Endodermal cell (in vitro differentiated cells): ENCODE results near the gene PSENEN. TPM values are rescaled to one million over a fixed set of nuclear protein-coding genes. Genes with fewer than 3 reads are reported as not detected.

ENCODE experiments used
- DNase-seq: peaks from one replicate; pipeline ENCODE4 v3.0.0-alpha.2; 2017
- H3K27ac ChIP-seq: 2 replicates; pipeline ENCODE4 v1.5.1; 2013; ENCODE audit warnings: mild to moderate bottlenecking, low read depth, low read length, moderate library complexity
- H3K27me3 ChIP-seq: 2 replicates; pipeline ENCODE4 v1.6.1; 2013; ENCODE audit warnings: mild to moderate bottlenecking, low read length, moderate library complexity; ENCODE audit not compliant: insufficient read depth, control insufficient read depth, poor library complexity, severe bottlenecking
- H3K36me3 ChIP-seq: 2 replicates; pipeline ENCODE4 v1.7.0; 2013; ENCODE audit warnings: mild to moderate bottlenecking, low read length, moderate library complexity; ENCODE audit not compliant: control insufficient read depth, insufficient read depth
- H3K4me1 ChIP-seq: one replicate; pipeline ENCODE4 v1.7.0; 2013; ENCODE audit warnings: low read length; ENCODE audit not compliant: control insufficient read depth, insufficient read depth
- H3K4me3 ChIP-seq: 2 replicates; pipeline ENCODE4 v1.5.1; 2013; ENCODE audit warnings: mild to moderate bottlenecking, low read length, moderate library complexity
- H3K9ac ChIP-seq: 2 replicates; pipeline ENCODE4 v1.6.1; 2013; ENCODE audit warnings: mild to moderate bottlenecking, low read length, moderate library complexity; ENCODE audit not compliant: poor library complexity, severe bottlenecking; ENCODE audit errors: extremely low read depth
- H3K9me3 ChIP-seq: 2 replicates; pipeline ENCODE4 v1.6.1; 2013; ENCODE audit warnings: mild to moderate bottlenecking, low read length, moderate library complexity; ENCODE audit not compliant: control insufficient read depth
- H3K27ac Mint-ChIP-seq: 2 replicates; pipeline ENCODE4 v1.8.0; 2020; ENCODE audit warnings: mixed read lengths
- H3K27me3 Mint-ChIP-seq: 2 replicates; pipeline ENCODE4 v1.8.0; 2021; ENCODE audit warnings: mild to moderate bottlenecking, mixed read lengths; ENCODE audit not compliant: insufficient read depth
- H3K36me3 Mint-ChIP-seq: 2 replicates; pipeline ENCODE4 v1.8.0; 2020; ENCODE audit warnings: low read depth, mixed read lengths
- H3K4me1 Mint-ChIP-seq: 2 replicates; pipeline ENCODE4 v1.8.0; 2020; ENCODE audit warnings: mixed read lengths
- H3K4me3 Mint-ChIP-seq: 2 replicates; pipeline ENCODE4 v1.8.0; 2020; ENCODE audit warnings: mild to moderate bottlenecking, moderate library complexity, mixed read lengths
- H3K9me3 Mint-ChIP-seq: 2 replicates; pipeline ENCODE4 v1.8.0; 2020; ENCODE audit warnings: mild to moderate bottlenecking, mixed read lengths
- CTCF ChIP-seq: fragments of 200-600 bp; sonication (generic); conservative IDR thresholded peaks from 2 replicates; pipeline ENCODE4 v1.5.0; 2021; ENCODE audit warnings: antibody characterized with exemption, mild to moderate bottlenecking
- WGBS, 2 experiments: methylation state at CpG; one replicate each; pipeline versions ENCODE4 v1.1.5 to v1.1.7; 2013; ENCODE audit warnings: missing lambda C conversion rate in 2 of 2, mixed read lengths in 1 of 2; ENCODE audit not compliant: insufficient coverage in 1 of 2, insufficient read length in 1 of 2; 5-methylcytosine and 5-hydroxymethylcytosine counted together
- total RNA-seq, 2 donors: library from RNA; stranded (reverse); fragmentation: NEBNext Ultra II Directional in 1 of 2; extraction: Animal tissue kit (Norgen Biotek cat#: 25700) in 1 of 2; gene quantifications; 2 replicates in 1 of 2; 3 replicates in 1 of 2; pipeline ENCODE4 v1.2.1, GENCODE V29; 2021

The PSENEN gene
- total RNA-seq, 2 donors from 2014 or later: 101 to 109 TPM

GRCh38 chr19:35713506-35713850, 32.0 kb upstream of the PSENEN start:
- Mint-ChIP-seq H3K27me3 (no peaks in the 10 kb centered on the region), H3K27ac (no peak overlapping the region), H3K4me1 (peaks cover 13% of the 10 kb centered on the region), H3K9me3 (no peaks in the 10 kb centered on the region), H3K36me3 (no peaks in the 10 kb centered on the region), H3K4me3 (no peak overlapping the region)
- DNase-seq: no peak
- H3K4me1 ChIP-seq: peaks cover 6% of the 10 kb centered on the region
- no peak overlapping the region for H3K27ac ChIP-seq
- no peak for TF ChIP-seq CTCF
- H3K9me3 ChIP-seq: no peaks in the 10 kb centered on the region
- H3K27me3 ChIP-seq: no peaks in the 10 kb centered on the region
- WGBS, 2 experiments: 87 to 100% methylated on average over 1 to 2 of the region's 2 CpGs
- H3K9ac ChIP-seq: no peak overlapping the region
- H3K4me3 ChIP-seq: no peak overlapping the region
- no peaks in the 10 kb centered on the region for H3K36me3 ChIP-seq

- no peak for DNase-seq
- TF ChIP-seq CTCF: no peak
- Mint-ChIP-seq H3K4me1 (peaks cover 13% of the 10 kb centered on the region), H3K27ac (no peak overlapping the region), H3K4me3 (no peak overlapping the region), H3K27me3 (no peaks in the 10 kb centered on the region), H3K9me3 (no peaks in the 10 kb centered on the region), H3K36me3 (no peaks in the 10 kb centered on the region)
- 87 to 89% methylated on average over 9 to 12 of the region's 12 CpGs for WGBS, 2 experiments
- no peak overlapping the region for H3K9ac ChIP-seq
- H3K9me3 ChIP-seq: no peaks in the 10 kb centered on the region
- H3K4me1 ChIP-seq: peaks cover 7% of the 10 kb centered on the region
- H3K36me3 ChIP-seq: no peaks in the 10 kb centered on the region
- no peak overlapping the region for H3K27ac ChIP-seq
- no peaks in the 10 kb centered on the region for H3K27me3 ChIP-seq
- H3K4me3 ChIP-seq: no peak overlapping the region
Observed at GRCh38 chr19:35713904-35714495, 31.5 kb upstream of the PSENEN start.

GRCh38 chr19:35714601-35715354, 30.7 kb upstream of the PSENEN start:
- Histone ChIP-seq H3K36me3 (no peaks in the 10 kb centered on the region), H3K4me1 (peaks cover 13% of the 10 kb centered on the region), H3K27ac (no peak overlapping the region), H3K9me3 (no peaks in the 10 kb centered on the region), H3K4me3 (no peak overlapping the region), H3K9ac (no peak overlapping the region), H3K27me3 (no peaks in the 10 kb centered on the region)
- Mint-ChIP-seq H3K4me1 (peaks cover 18% of the 10 kb centered on the region), H3K27me3 (no peaks in the 10 kb centered on the region), H3K4me3 (peak overlapping the region; percentile 74), H3K9me3 (no peaks in the 10 kb centered on the region), H3K27ac (no peak overlapping the region), H3K36me3 (peaks cover 3% of the 10 kb centered on the region)
- DNase-seq: peak; percentile 77
- TF ChIP-seq CTCF: peak; percentile 62
- WGBS, 2 experiments: 58 to 68% methylated on average over 8 to 14 of the region's 14 CpGs
